ENCODE results near the gene MACO1. TPM values are rescaled to one million over a fixed set of nuclear protein-coding genes. Genes with fewer than 3 reads are reported as not detected.

MACO1 gene
- total and polyA plus RNA-seq, 9 of the 15 experiments (the other 6 are each of a cell fraction or from before 2014, with no cell fraction given): 4.6 to 28.4 (median 21.7) TPM

GRCh38 chr1:25543425-25544242 is 112.9 kb downstream of the MACO1 start, which contains the start of gene LDLRAP1 (continued):
- TF ChIP-seq CUX1 (CRISPR knock-in tag; IDR thresholded peaks at IDR 0.05): no peak
- TF ChIP-seq TCF3 (CRISPR knock-in tag; IDR thresholded peaks at IDR 0.05): no peak
- no peak for TF ChIP-seq JUN (IDR thresholded peaks at IDR 0.05; ENCODE audit: borderline replicate concordance, low read depth, low read length)
- no peak for TF ChIP-seq JUN (CRISPR knock-in tag; IDR thresholded peaks at IDR 0.05; ENCODE audit: borderline replicate concordance)
- no peak for TF ChIP-seq BMI1 (IDR thresholded peaks at IDR 0.05; ENCODE audit: low read length)
- TF ChIP-seq TCF7 (IDR thresholded peaks at IDR 0.05; ENCODE audit: borderline replicate concordance): no peak; the same call in 1 of the 2 replicates
- TF ChIP-seq ZBTB43 (CRISPR knock-in tag; IDR thresholded peaks at IDR 0.05): no peak
- TF ChIP-seq L3MBTL2 (IDR thresholded peaks at IDR 0.05): peak; percentile 40; the same call in 1 of the 2 replicates
- TF ChIP-seq CTCFL (IDR thresholded peaks at IDR 0.05; ENCODE audit: borderline replicate concordance, insufficient read depth, low read depth, low read length, poor library complexity, severe bottlenecking): no peak
- peak; percentile 73; the same call in 1 of the 2 replicates for TF ChIP-seq ILF3 (IDR thresholded peaks at IDR 0.05; ENCODE audit: borderline replicate concordance)
- TF ChIP-seq SUPT5H (IDR thresholded peaks at IDR 0.05): 0 out of 2 replicates have a peak, but pooled peaks have one; percentile 48
- TF ChIP-seq ATF7 (IDR thresholded peaks at IDR 0.05): peak; percentile 47; the same call in 1 of the 2 replicates
- TF ChIP-seq PRMT5 (CRISPR knock-in tag; IDR thresholded peaks at IDR 0.05): no peak
- no peak for TF ChIP-seq ZBED1 (IDR thresholded peaks at IDR 0.05)
- TF ChIP-seq PREB (CRISPR knock-in tag; IDR thresholded peaks at IDR 0.05): no peak
- peak; percentile 75 for TF ChIP-seq RBFOX2 (IDR thresholded peaks at IDR 0.05; ENCODE audit: low read depth, low read length)
- no peak for TF ChIP-seq PCBP2 (IDR thresholded peaks at IDR 0.05; ENCODE audit: low read depth, low read length, poor library complexity, severe bottlenecking)
- TF ChIP-seq HLTF (IDR thresholded peaks at IDR 0.05): no peak
- TF ChIP-seq MED1 (CRISPR knock-in tag; IDR thresholded peaks at IDR 0.05; ENCODE audit: borderline replicate concordance): no peak

All from K562 (cell line).